HG03095 (cell line): ENCODE results near the gene MNAT1.

Experiments used
- ATAC-seq: cut with Tn5 transposase; IDR thresholded peaks from one replicate; pipeline ENCODE4 v1.9.1; 2021; ENCODE audit warnings: moderate library complexity; ENCODE audit not compliant: unreplicated experiment

MNAT1 gene

DNA sequence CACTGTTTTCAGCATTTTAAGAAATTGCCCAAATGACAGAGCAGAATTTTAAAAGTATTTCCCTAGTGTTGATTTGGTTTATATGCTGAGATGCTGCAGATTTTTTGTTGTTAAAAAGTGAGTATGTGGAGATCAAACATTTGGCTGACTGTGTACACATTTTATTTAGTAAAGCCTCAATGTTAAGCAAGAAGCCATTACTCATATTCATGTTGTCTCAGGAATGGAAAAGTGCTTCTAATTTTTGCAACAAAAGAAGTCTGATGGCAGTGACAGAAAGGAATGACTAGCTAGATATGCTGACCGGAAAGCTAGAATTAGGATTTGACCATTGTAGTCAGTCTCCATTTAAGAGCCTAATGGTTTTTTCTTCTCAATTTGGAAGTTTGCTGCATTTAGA, 269.0 kb downstream of the MNAT1 start:
- no peak for ATAC-seq

GRCh38 chr14:61019537-61019936, 285.0 kb downstream of the MNAT1 start:
- ATAC-seq = no peak
